ENCODE results near the gene SRGAP2B.
"Not testable (repeated sequence)": the region's sequence is repeated elsewhere in the genome, so short reads cannot be mapped to it uniquely, and the experiment has no call there.

The SRGAP2B gene

DNA sequence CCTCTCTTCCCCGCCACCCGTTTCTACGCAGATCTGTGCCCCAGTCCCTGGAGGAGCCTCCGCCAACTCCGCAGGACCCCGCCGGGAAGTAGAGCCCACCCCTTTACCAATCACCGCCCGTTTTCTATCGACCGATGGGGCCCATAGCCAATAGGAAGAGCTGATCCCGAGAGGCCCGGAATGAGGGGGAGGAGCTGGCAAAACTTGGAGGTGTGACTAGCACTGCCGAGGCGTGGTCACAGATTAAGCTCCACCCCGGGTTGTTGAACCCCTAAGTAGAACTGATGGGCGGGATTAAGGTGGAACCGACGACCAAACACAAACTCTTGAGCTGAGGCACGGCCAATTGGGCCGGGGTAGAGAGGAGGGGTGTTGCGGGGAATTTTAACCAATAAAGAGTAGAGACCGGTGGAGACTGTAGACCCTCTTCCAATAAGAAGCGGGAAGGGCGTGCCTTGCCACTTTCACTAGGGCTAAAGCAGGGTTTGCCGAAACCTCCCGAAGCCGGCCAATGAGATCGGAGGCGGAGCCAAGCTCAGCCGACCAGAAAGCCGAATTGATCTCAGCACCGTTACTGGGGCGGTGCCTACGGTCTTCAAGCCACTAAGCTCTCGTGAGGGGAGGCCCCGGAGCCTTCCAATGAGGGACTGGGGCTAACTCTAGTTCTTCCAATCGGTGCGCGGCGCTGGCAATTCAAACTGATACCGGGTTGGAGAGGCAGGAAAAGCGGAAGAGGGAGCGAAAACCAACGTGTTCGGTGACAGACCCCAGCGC lies at the start of gene SRGAP2B, which contains the start of gene FAM72D:
Gene SRGAP2B (minus strand): TSS at position 45 of the 774 bp plus-strand sequence. CDS start 2,427 bp downstream, outside the sequence.
Gene FAM72D (plus strand): TSS at position 691 of the 774 bp plus-strand sequence. CDS start 874 bp downstream, outside the sequence.
- not testable (repeated sequence) for H3K27ac ChIP-seq

DNA sequence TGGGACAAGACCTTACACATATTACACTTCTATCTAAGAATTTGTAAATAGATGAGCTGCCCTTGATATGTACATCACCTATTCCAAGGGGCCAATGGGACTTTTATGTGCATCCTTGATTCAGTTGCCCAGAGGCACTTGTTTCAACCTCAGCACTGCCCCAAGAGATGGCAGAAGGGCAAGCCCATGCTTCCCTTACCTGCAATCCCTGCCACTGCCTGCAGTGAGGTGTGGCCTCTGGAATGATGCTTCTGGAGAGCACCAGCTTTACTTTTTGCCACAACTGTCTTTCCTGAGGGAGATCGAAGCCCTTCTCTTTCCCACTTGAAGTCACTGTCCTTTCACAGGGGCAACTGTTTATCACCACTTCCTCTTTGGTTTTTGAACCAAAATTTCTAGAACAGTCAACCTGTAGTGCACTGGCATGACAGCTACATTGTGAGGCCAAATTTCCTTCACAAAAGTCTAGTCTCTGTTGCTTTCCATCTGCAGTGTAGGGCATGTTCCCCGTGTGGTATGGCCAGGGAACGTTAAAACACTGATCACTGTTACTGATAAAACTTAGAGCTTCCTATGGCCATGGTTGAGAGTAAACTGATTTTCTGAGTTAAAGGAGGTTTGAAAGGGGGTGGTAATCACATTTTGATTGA lies 49.3 kb upstream of the SRGAP2B start:
- not testable (repeated sequence) for H3K27ac ChIP-seq

DNA sequence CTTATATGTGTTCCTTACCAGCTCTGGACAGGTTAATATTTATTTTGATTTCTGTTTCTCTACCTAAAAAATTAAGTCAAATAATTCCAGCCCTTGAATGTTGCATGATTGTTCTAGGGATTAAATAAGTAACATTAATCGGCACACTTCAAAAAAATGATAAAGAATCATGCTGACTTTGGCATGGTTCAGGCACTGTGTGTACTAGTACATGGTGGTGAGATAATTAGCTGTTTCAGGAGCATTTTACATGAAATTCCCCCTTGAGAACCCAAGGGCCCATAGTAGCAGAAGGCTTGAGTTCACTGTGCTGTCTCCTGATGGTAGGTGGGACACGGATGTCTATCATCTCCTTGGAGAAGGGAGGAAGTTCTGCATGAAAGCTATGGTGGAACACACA lies 45.4 kb upstream of the SRGAP2B start:
- H3K27ac ChIP-seq = not testable (repeated sequence)

DNA sequence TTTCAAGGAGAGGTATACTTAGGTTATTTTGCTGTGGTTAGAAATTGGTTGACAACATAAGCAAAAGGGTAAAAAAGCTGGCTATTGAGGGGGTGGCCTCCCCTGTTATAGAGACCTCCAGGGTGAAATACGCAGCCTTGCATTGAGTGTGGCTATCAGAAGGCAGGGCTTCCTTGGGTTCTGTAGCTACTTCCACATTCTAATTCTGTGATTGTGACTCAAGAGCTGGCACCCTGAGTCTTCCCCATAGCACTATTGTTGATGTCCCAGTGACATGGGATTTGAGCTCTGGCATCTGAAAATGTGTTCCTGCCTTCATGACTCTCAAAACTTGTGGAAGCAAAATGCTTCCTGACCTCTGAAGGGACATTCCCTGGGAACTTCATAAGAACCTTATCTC lies 39.3 kb upstream of the SRGAP2B start:
- H3K27ac ChIP-seq = not testable (repeated sequence)

DNA sequence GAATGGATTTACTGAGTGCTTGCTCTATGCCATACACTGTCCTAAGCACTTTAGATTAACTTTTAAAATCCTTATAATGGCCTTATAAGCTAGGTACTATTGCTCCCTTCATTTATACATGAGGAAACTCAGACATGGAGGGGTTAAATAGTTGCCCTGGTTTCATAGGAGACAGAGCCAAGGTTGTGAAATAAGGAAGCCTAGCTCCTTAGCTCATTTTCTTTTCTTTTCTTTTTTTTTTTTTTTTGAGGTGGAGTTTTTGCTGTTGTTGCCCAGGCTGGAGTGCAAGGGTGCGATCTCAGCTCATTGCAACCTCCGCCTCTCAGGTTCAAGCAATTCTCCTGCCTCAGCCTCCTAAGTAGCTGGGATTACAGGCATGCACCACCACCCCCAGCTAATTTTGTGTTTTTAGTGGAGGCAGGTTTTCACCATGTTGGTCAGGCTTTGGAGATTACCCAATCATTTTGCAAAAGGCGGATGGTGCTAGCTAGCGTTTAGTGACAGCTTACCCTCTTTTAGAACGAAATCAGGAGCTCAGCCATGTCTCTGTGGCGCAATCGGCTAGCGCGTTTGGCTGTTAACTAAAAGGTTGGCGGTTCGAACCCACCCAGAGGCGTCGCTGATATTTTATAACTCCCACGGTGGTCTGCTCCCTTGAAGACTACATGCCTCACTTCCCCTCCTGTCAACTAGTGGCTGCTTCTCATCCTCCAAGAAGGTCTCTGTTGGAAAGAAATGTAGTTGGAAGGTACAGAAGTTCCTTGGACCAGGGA lies 33.8 kb upstream of the SRGAP2B start:
- not testable (repeated sequence) for H3K27ac ChIP-seq

DNA sequence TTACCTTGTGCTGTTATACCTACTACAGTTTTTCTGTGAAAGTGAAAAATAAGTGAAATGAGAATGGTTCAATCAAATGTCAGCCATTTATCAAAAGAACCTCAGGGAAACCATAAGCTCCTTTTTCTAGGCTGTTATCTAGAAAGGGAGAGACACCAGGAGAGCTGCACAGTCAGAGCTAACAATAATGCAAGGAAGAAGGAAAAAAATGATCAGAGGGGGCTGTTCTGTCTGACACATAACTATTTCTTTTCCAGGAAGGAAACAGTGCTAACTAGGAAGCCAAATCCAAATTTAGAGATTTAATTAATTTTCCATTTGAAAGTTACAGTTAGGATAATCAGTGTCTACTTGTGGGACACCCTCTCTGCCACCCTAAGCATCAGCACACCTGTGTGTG lies 32.0 kb upstream of the SRGAP2B start:
- H3K27ac ChIP-seq = not testable (repeated sequence)

DNA sequence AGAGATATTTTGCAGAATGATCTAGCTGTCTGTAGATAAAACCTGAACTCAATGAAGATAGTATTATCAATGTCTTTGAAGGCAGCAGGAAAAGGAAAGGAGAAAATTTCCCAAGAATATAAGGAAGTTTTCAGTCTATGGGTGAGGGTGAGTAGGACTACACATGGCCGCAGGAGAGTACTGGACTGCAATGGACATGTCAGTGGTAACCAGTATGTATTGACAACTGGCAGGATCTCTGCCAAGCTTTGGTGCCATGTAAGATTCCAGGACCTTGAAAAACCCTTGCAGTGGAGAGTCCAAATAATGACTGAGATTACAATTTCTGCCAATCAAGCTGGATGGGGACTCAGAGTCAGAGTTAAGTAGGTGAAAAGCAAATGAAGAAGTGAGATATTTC lies 30.0 kb upstream of the SRGAP2B start:
- not testable (repeated sequence) for H3K27ac ChIP-seq

DNA sequence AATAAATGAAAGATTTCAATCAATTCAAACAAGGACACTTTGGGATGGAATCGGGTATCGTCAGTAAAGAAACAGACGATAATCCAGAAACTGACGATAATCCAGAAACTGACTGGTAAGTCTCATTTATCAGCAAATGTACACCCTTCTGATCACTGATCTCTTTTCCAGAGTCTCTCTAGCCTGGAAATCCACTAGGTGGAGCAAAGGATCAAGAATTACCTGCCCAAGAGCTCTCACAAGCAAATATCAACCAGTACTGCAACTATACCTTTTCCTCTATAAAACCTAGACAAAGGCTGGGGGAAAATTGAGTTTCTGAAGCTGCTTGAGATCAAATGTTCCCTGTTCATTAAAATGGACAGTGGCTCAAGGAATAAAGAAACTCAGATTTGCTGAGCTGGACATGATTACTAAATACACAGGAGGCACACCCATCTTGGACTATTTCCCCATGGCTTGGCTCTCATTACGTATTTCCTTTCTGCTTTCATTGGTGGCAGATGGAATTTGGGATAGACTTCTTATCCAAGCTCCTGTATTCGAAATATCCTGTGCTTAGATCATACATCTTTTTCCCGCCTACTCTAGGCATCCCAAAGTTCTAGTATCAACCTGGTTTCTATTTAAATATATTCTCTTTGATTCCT lies 29.0 kb upstream of the SRGAP2B start:
- H3K27ac ChIP-seq = not testable (repeated sequence)

DNA sequence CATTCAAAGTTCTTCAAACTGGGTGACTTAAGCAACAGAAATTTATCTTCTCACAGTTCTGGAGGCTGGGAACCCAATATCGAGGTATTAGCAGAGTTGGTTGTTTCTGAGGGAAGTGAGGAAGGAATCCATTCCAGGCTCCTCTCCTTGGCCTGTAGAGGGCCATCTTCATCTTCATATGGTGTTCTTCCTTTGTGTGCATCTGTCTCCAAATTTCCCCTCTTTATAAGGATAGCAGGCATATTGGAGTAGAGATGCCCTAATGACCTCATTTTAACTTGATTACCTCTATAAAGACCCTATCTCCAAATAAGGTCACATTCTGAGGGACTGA lies 27.9 kb upstream of the SRGAP2B start:
- not testable (repeated sequence) for H3K27ac ChIP-seq

DNA sequence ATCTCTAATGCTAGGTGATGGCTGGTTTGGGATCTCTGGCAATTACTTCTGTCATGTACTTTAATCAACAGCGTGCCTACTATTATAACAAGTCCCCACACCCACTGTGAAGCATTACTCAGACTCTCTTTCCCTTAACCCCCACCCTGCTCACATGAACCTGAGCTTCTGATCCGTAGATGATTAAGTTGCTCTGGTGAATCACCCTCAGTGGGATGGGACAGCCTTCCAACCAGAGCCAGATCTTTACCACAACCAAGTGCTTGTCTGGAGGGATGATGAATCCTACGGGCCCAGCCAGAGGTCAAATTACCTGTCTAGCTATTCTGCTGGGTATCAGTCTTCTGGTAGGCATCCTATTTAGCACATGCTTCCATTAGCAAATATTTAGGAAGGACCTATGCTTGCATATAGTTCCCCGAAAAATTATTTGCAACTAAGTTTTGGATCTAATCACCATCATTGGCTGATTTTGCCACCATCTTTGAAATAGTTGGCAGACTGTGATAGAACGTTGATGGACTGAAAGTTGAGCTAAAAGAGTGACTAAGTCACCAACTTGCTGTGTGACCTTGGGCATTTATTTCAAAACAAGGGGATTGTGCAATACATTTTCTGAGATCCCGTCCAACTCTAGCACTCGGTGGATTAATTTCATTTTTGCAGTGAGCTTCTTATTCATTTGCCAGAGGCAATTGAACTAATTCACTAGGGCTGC lies 27.4 kb upstream of the SRGAP2B start:
- H3K27ac ChIP-seq = not testable (repeated sequence)

DNA sequence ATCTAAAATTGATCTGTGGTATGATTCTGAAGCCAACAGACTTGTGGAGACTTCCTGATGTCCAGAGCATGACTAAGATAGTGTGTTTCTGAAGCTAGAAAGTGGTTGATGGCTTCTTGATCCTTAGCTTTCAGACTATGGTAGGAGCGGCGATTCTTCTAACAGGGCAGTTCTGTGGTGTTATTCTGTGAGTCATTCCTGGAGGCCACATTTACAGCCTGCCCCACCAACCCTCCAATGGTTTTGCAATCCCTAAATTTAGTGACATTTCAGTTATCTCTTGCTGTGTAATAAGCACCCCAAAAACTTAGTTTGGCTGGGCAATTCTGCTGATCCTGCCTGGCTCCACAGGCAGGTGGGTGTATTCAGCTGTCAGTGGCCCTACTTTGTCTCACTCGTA lies 24.7 kb upstream of the SRGAP2B start:
- not testable (repeated sequence) for H3K27ac ChIP-seq

DNA sequence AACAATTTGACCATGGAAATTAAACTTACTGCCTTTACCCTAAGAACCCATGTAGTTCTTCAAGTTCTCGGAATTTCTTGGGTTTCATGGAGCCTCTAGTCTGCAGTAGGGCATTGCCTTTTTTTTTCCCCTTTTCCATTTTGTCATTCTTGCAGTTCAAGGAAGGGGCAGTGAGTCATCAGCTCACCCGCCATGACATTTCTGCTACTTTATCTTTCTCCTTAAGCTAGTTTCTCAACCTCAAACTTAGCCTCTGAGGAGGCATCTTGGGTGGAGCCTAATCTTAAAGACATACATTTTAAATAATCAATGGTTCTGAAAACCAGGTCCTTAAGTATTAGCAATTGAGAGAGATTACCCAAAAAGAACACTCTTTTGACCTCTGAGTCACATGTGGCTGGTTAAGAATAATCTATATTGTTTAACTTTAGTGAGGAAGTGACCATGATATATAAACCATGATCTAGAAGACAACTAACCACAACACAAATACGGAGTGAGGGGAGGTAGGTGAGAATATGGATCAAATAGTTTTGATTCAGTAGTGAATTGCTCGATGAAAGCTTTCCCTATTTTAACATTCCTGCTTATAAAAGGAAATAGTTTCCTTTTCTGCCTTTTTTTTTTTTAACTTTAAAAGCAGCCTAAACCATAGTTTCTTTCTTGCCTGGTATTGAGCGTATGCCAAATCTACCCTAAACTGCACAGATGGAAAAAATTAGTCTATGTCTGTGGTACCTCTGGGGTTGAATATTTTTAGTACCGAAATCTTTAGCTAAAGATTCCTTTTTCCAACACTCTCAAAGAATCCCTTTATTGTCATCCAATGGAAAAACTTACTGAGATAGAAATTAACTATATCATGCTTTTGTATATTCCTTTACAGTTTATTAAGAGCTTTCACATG lies 20.7 kb upstream of the SRGAP2B start:
- not testable (repeated sequence) for H3K27ac ChIP-seq

DNA sequence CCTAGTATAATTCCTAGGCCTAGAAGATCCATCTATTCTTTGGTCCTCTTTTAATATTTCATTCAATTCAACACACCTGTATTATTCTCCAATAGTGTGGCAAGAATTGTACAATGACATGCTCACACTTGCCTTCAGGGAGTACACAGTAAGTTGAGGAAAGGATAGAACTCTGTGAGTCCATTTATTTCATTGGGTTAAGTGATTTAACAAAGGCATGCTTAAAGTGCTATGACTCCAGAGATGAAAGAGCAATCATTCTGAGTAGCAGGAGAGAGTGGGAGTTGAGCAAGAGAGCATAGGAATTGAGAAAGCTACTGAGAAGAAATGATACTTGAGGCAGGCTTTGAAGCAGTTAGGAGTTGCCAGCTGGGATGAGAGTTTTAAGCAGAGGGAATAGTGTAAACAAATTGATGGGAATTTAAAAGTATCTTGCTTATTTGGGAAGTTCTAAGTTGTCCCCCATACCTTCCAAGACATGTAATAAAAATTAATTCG lies 19.5 kb upstream of the SRGAP2B start:
- not testable (repeated sequence) for H3K27ac ChIP-seq

DNA sequence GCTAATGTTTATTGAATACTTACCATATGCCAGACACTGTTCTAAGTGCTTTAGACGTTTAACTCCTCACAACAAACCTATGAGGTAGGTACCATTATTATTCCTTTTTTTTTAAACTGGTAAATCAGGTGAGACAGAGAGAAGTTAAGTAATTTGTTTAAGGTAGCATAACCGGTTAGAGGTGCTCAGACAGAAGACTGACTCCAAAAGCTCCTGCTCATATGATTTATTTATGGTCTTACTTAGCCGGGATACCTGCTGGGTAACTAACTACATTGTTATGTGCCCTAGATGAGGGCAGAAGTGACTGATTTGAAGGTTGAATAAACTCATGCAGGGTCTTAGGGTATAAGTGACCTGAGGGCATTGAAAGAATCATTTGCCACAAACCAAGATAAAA lies 17.6 kb upstream of the SRGAP2B start:
- not testable (repeated sequence) for H3K27ac ChIP-seq

DNA sequence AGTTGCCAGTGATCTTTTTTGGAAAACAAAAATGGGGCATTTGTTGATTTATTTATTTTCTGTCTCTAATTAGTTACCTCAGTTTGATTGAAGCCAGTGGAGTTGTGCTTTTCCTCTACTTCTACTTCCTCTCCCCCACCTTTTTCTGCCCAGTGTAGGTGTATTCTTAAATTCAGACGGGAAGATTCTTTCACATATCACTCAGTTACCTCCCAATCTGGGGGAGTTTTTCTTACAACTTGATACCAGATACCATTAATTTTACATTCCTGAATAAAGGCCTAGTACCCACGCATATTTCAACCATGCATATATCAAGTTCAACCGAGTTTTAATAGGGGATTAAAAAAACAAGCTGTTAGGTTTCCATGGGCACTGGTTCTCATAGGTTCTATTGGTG lies 16.5 kb upstream of the SRGAP2B start:
- not testable (repeated sequence) for H3K27ac ChIP-seq

DNA sequence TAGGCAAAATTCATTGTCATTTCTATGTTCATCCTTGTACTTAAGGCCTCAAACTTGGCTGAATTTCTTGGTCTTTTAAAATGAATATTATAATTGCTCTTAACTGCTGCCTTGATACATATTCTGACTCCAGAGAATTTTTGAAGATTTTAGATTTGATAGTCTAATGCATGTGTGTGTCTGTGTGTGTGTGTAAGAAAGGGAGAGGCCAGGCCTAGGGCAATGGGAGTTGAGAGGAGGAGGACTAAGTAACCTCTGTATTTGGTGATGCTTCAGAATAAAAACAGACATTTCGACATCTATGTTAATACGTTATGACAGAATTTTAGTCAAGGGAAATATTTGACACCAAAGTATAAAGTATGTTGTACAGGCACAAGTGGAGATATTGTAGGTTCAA lies 8.2 kb upstream of the SRGAP2B start:
- H3K27ac ChIP-seq = not testable (repeated sequence)

DNA sequence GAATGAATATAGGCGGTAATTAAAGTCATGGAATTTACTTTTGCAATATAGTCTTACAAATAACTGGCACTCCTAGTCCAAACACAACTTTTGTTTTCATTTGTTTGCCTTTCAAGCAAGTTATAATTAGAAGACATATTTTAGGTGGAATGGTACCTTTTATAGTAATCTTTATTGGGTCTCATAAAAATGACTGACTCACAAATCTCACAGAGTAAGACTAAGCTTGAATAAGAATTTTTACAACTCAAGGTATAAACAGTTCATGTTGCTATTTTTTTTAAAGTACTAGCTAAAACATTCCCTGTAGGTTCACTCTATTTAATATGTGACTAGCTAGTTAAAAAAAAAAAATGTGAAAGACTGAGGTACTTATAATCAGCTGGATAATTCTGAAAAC lies 6.6 kb upstream of the SRGAP2B start:
- not testable (repeated sequence) for H3K27ac ChIP-seq

DNA sequence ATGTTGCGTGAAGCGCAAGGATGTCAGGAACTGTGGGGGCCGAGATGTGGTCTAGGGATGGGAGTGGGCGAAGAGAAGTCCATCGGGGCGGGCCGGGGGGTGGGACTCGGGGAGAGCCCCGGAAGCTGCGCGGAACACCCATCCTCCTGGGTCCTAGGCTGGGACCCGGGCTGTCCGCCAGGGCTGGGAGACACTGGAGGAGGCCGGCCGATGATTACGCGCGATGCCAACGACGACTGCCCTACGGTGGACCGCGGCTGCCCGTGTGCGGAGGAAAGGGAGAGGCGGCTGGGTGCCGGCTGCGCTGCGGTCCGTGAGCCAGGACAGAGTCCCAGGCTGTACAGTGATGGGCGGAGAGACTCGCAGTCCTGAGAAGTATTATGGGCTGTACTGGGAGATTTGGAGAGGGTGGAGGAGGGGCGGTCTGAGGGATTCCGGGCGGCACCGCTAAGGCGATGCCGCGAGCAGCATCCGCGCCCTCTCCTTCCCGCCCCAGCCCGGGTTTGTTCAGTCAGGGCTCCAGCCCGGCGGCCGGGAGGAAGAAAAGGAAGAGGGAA lies 395 bp downstream of the SRGAP2B start:
- not testable (repeated sequence) for H3K27ac ChIP-seq

DNA sequence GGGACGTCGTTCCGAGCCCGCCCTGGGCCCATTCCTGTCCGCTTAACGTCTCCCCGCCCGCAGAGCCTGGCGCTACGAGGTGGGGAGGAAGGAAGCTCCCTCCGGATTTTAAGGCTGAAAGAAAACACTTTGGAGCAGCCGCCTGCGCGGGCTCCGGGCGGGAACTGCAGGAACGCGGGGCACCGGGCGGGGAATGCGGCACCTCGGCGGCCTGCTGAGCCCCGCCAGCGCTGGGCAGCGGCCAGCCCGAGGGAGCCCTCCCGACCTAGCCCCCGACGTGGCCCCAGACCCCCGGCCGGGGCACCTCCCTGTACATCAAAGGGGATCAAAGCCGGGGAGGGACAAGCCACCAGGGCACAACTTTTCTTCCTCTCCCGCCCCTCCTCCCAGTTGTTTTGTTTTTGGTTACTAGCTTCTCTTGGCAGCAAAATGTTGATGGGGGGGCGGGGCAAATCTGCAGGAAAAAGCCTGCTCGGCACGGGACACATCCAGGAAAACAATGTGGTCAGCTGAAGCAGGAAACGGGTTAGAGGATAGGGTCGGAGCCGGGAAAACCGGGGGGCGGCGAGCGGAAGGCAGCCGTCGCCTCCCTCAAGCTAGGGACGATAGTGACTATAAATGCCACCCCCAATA lies 1.5 kb downstream of the SRGAP2B start:
- H3K27ac ChIP-seq = not testable (repeated sequence)
